Naive B cell (primary cell): ENCODE data around the gene MYOC. TPM values are rescaled to one million over a fixed set of nuclear protein-coding genes. Genes with fewer than 3 reads are reported as not detected.
"Not testable (repeated sequence)": the region's sequence is repeated elsewhere in the genome, so short reads cannot be mapped to it uniquely, and the experiment has no call there.

Source experiments
- ATAC-seq, 2 donors: fragments of 150-1000 bp; cut with Tn5 transposase; 2 replicates each; pipeline ENCODE4 v1.10.0; 2021; ENCODE audit warnings: low read depth in 2 of 2, mild to moderate bottlenecking in 2 of 2, moderate library complexity in 2 of 2
- DNase-seq: peaks from one replicate; pipeline ENCODE4 v3.0.0; 2022
- H3K27ac Mint-ChIP-seq, 6 donors: one replicate each; pipeline ENCODE4 v1.8.0; 2020 to 2022; ENCODE audit warnings: mild to moderate bottlenecking in 6 of 6, mixed read lengths in 6 of 6, moderate library complexity in 5 of 6, inconsistent platforms in 2 of 6
- H3K27me3 Mint-ChIP-seq, 3 donors: one replicate each; pipeline ENCODE4 v1.8.0; 2021 to 2022; ENCODE audit warnings: mixed read lengths in 3 of 3, mild to moderate bottlenecking in 1 of 3
- H3K36me3 Mint-ChIP-seq, 2 donors: one replicate each; pipeline ENCODE4 v1.8.0; 2020 to 2022; ENCODE audit warnings: mixed read lengths in 2 of 2, inconsistent platforms in 1 of 2, mild to moderate bottlenecking in 1 of 2
- H3K4me1 Mint-ChIP-seq, 3 donors: one replicate each; pipeline ENCODE4 v1.8.0; 2020 to 2022; ENCODE audit warnings: mixed read lengths in 3 of 3, inconsistent platforms in 1 of 3, mild to moderate bottlenecking in 1 of 3, moderate library complexity in 1 of 3
- H3K4me3 Mint-ChIP-seq, 8 donors: one replicate each; pipeline ENCODE4 v1.8.0; 2020 to 2022; ENCODE audit warnings: mild to moderate bottlenecking in 8 of 8, mixed read lengths in 8 of 8, moderate library complexity in 8 of 8, inconsistent platforms in 2 of 8
- H3K9me3 Mint-ChIP-seq, 7 donors: one replicate each; pipeline ENCODE4 v1.8.0; 2020 to 2022; ENCODE audit warnings: mixed read lengths in 7 of 7, mild to moderate bottlenecking in 5 of 7, inconsistent platforms in 2 of 7, moderate library complexity in 1 of 7
- polyA plus RNA-seq, 6 donors: library from polyadenylated mRNA; unstranded; fragments of 300-500 nt; fragmentation: Illumina TruSeq; gene quantifications; one replicate each; pipeline ENCODE4 v1.2.3, GENCODE V29; 2021; ENCODE audit warnings: low read depth in 6 of 6

Gene MYOC
- not detected for polyA plus RNA-seq

DNA sequence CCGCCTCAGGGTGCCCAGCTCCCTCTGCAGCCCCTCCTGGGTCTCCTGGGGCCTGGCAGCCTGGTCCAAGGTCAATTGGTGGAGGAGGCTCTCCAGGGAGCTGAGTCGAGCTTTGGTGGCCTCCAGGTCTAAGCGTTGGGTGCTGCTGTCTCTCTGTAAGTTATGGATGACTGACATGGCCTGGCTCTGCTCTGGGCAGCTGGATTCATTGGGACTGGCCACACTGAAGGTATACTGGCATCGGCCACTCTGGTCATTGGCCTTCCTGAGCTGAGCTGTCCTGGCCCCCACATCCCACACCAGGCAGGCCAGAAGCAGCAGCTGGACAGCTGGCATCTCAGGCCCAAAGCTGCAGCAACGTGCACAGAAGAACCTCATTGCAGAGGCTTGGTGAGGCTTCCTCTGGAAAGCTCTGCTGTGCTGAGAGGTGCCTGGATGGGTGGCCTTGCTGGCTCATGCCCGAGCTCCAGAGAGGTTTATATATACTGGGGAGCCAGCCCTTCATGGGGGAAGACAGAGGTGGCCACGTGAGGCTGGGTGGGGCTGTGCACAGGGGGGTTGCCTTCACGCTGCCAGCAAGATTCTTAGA is at the start of gene MYOC:
Gene MYOC (minus strand): TSS at position 455 of the 589 bp plus-strand sequence. CDS start 77 bp downstream, at position 378.
- Mint-ChIP-seq H3K4me1 (peaks cover 8 to 15% (median 11%) of the 10 kb centered on the region in 3 donors), H3K36me3 (no peaks in the 10 kb centered on the region), H3K27ac (no peak within 1 kb of the TSS)

DNA sequence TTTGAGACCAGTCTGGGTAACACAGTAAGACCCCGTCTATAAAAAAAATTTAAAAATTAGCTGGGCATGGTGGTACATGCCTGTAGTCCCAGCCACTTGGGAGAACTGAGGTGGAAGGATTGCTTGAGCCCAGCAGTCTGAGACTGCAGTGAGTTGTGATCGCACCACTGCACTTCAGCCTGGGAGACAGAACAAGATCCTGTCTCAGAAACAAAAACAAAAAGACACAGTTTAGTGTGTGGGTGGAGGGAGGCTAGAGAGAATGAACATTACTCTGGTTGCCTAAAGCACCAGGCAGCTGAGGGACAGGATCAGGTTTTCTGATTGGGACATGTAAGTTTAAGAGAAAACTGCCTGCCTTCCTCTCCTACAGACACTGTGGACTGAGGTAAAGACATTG is 47.0 kb upstream of the MYOC start:
- Mint-ChIP-seq H3K9me3 (peaks cover 4 to 18% (median 11%) of the 10 kb centered on the region in 7 donors), H3K4me3 (peak overlapping the region in 1 of 8 donors; percentile 9), H3K36me3 (peaks cover 27 to 30% of the 10 kb centered on the region in 2 donors), H3K27ac (no peak overlapping the region), H3K4me1 (no peaks in the 10 kb centered on the region), H3K27me3 (no peaks in the 10 kb centered on the region)
- no peak for ATAC-seq
- DNase-seq = no peak

More for the DNA sequence above, at the start of gene MYOC:
- peaks cover 18 to 38% (median 30%) of the 10 kb centered on the region in 3 donors for H3K27me3 Mint-ChIP-seq
- ATAC-seq = no peak
- no peaks in the 10 kb centered on the region for H3K9me3 Mint-ChIP-seq
- DNase-seq = no peak
- H3K4me3 Mint-ChIP-seq = no peak within 1 kb of the TSS

DNA sequence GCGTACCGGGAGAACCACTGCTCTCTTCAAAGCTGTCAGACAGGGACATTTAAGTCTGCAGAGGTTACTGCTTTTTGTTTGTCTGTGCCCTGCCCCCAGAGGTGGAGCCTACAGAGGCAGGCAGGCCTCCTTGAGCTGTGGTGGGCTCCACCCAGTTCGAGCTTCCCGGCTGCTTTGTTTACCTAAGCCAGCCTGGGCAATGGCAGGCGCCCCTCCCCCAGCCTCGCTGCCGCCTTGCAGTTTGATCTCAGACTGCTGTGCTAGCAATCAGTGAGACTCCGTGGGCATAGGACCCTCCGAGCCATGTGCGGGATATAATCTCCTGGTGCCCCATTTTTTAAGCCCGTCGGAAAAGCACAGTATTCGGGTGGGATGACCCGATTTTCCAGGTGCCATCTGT is 43.3 kb upstream of the MYOC start:
- not testable (repeated sequence) for H3K27me3 Mint-ChIP-seq, H3K4me3 Mint-ChIP-seq
- peaks cover 8 to 24% (median 18%) of the 10 kb centered on the region in 7 donors for H3K9me3 Mint-ChIP-seq

DNA sequence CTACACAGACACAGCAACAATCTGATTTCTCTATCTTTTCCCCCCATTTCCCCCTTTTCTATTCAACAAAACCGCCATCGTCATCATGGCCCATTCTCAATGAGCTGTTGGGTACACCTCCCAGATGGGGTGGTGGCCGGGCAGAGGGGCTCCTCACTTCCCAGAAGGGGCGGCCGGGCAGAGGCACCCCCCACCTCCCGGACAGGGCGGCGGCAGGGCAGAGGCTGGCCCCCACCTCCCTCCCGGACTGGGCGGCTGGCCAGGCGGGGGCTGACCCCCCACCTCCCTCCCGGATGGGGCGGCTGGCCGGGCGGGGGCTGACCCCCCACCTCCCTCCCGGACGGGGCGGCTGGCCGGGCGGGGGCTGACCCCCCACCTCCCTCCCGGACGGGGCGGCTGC is 41.1 kb upstream of the MYOC start:
- not testable (repeated sequence) for H3K27me3 Mint-ChIP-seq, H3K4me3 Mint-ChIP-seq, ATAC-seq, H3K4me1 Mint-ChIP-seq, DNase-seq, H3K27ac Mint-ChIP-seq
- Mint-ChIP-seq H3K9me3 (peaks cover 8 to 25% (median 18%) of the 10 kb centered on the region in 7 donors), H3K36me3 (peaks cover 11 to 25% of the 10 kb centered on the region in 2 donors)

More for the DNA sequence above, 43.3 kb upstream of the MYOC start:
- DNase-seq, ATAC-seq, H3K4me1 Mint-ChIP-seq, H3K27ac Mint-ChIP-seq: not testable (repeated sequence)
- H3K36me3 Mint-ChIP-seq = peaks cover 10 to 25% of the 10 kb centered on the region in 2 donors

DNA sequence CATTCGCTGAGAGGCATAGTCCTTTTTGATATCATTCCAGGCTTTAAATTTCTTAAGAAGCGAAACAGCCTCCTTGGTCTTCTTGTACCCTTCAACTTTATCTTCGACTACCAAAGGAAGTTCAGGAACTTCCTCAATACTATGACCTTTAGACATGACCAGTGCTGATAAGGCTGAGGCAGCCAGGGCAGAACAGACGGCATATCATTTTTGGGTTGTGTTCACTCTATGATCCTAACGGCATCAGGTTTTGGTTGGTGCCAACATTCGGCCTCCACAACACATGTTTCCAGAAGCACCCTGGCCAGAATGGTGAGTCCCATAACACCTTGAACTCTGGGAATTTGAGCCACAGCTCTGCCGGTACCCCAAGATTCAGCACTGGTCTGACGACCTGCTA is 31.4 kb upstream of the MYOC start:
- Mint-ChIP-seq H3K4me1 (no peaks in the 10 kb centered on the region), H3K36me3 (peaks cover 0 to 7% of the 10 kb centered on the region in 2 donors), H3K4me3 (no peak overlapping the region), H3K27me3 (peaks cover 0 to 13% (median 0%) of the 10 kb centered on the region in 3 donors), H3K9me3 (peaks cover 0 to 13% (median 10%) of the 10 kb centered on the region in 7 donors), H3K27ac (no peak overlapping the region)
- no peak for ATAC-seq
- no peak for DNase-seq

DNA sequence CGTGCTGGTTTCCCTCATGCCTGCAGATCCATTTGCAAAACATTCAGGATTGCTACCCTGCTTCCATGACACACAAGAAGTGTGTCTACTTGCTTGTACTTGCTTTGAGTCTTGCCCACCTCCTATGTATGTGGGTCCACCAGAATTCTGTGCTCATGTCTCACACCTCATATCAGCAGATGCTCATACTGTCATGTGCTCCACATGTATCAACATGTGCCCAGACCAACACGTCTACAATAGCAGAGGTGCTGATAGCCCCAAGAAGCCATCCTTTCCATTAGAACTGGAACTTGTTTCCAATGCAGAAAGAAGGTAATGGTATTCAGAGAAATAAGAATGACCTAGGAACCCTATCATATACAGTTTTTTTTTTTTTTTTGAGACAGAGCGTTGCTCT is 27.9 kb upstream of the MYOC start:
- no peak overlapping the region for H3K27ac Mint-ChIP-seq
- H3K4me1 Mint-ChIP-seq = no peaks in the 10 kb centered on the region
- H3K9me3 Mint-ChIP-seq = peaks cover 0 to 5% (median 0%) of the 10 kb centered on the region in 7 donors
- H3K36me3 Mint-ChIP-seq = no peaks in the 10 kb centered on the region
- ATAC-seq (no peak), DNase-seq (no peak)
- H3K27me3 Mint-ChIP-seq = peaks cover 0 to 21% (median 2%) of the 10 kb centered on the region in 3 donors
- H3K4me3 Mint-ChIP-seq = no peak overlapping the region

DNA sequence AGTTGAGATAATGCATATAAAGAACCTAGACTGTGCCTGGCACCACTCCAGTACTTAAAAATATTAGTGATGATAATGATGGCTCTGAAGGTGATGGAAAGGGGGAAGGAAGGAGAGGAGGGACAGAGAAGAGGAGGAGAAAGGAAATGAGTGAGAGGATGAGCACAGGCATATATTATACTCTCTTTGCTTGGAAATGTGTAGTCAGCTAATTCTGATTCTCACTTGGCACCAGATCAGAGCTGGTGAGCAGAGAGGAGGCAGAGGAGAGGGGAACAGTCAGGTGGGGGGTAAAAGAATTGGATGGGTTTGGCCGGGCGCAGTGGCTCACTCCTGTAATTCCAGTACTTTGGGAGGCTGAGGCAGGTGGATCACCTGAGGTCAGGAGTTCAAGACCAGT is 24.3 kb upstream of the MYOC start:
- Mint-ChIP-seq H3K4me3 (no peak overlapping the region), H3K4me1 (no peaks in the 10 kb centered on the region), H3K36me3 (no peaks in the 10 kb centered on the region), H3K27me3 (peaks cover 0 to 8% (median 5%) of the 10 kb centered on the region in 3 donors), H3K9me3 (peaks cover 0 to 1% (median 0%) of the 10 kb centered on the region in 7 donors), H3K27ac (no peak overlapping the region)
- no peak for DNase-seq
- ATAC-seq = no peak

DNA sequence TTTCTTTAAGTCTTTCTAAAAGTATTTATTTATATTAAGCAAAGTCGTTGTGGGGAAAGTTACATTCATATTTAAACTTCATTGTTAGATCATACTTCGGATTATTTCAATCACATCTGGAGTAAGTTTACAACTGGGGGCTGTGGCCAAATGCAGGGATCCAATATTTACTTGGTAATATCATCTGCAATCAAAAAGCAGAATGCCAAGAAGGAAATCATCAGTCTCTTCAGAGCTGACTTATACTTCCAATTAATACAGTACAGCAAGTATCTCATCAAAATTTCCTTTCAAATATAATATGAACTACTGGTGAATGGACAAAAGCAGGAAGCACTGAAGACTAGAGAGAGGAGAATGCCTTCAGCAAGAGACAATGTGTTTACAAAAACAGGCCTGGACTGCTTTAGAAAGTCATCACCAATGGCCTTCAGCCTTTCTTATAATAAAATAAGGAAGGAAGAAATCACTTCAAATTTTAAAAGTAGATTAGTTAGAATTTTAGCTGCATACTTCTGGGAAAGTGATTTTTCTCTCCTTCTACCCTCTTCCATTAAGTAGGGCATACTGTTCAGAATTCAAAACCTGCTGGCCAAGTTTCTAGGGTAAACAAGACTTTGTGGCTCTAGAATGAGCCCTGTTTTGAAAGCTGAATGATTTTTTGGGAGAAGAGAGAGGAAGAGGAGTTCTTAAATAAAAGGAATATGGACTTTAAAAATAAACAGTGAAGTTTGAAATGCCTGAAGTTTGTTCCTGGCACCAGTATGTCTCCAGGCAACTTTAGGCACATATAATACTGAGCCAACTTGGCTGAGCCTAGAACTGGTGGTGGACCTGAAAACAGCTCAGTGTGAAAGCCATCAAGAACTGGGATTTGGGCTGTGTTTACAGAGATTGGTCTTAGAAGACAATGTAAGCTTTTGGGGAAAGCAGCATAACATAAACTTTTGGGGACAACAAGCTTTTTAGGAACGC is 22.2 kb upstream of the MYOC start:
- H3K4me3 Mint-ChIP-seq = no peak overlapping the region
- peaks cover 0 to 9% (median 8%) of the 10 kb centered on the region in 3 donors for H3K27me3 Mint-ChIP-seq
- no peak overlapping the region for H3K27ac Mint-ChIP-seq
- H3K9me3 Mint-ChIP-seq = peaks cover 0 to 6% (median 0%) of the 10 kb centered on the region in 7 donors
- H3K4me1 Mint-ChIP-seq = no peaks in the 10 kb centered on the region
- ATAC-seq (no peak), DNase-seq (no peak)
- H3K36me3 Mint-ChIP-seq = no peaks in the 10 kb centered on the region

DNA sequence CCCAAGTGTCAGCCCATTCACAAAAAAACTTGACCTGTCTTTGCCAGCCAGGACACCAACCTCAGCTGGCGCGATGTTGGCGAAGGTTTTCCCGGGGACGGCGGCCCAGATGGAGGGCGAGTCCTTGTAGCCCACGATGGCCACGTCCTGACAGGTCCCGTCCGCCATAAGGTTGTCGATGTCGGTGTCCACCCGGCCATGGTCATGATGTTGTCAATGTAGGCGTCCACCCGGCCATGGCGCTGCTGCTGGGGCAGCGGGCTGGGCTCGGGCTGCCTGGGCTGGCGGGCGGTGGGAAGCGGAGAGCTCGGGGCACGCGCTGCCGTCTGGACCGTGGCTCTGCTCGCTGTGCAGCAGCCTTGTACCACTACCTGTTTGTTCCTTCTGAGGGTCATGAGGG is 18.3 kb upstream of the MYOC start:
- Mint-ChIP-seq H3K27me3 (peaks cover 0 to 9% (median 0%) of the 10 kb centered on the region in 3 donors), H3K4me3 (no peak overlapping the region), H3K27ac (no peak overlapping the region), H3K4me1 (no peaks in the 10 kb centered on the region), H3K36me3 (no peaks in the 10 kb centered on the region), H3K9me3 (peaks cover 0 to 6% (median 0%) of the 10 kb centered on the region in 7 donors)
- DNase-seq = no peak
- no peak for ATAC-seq

DNA sequence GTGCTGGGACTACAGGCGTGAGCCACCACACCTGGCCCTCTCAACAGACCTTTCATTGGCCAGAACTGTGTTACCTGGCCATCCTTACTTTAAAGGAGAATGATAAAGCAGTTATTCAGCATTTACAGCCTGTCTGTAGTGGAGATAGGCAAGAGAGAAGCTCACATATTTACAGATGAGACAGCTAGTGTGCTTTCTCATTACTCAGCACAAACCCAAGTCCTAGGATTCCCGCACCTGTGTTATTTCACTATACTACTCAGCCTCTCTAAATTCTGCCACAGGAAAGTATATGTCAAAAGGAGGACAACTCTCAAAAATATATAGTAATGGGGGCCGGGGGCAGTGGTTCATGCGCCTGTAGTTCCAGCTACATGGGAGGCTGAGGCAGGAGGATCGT is 15.9 kb upstream of the MYOC start:
- Mint-ChIP-seq H3K36me3 (no peaks in the 10 kb centered on the region), H3K27ac (no peak overlapping the region), H3K4me1 (no peaks in the 10 kb centered on the region), H3K9me3 (peaks cover 0 to 6% (median 0%) of the 10 kb centered on the region in 7 donors), H3K27me3 (peaks cover 0 to 3% (median 0%) of the 10 kb centered on the region in 3 donors), H3K4me3 (no peak overlapping the region)
- no peak for DNase-seq
- no peak for ATAC-seq

DNA sequence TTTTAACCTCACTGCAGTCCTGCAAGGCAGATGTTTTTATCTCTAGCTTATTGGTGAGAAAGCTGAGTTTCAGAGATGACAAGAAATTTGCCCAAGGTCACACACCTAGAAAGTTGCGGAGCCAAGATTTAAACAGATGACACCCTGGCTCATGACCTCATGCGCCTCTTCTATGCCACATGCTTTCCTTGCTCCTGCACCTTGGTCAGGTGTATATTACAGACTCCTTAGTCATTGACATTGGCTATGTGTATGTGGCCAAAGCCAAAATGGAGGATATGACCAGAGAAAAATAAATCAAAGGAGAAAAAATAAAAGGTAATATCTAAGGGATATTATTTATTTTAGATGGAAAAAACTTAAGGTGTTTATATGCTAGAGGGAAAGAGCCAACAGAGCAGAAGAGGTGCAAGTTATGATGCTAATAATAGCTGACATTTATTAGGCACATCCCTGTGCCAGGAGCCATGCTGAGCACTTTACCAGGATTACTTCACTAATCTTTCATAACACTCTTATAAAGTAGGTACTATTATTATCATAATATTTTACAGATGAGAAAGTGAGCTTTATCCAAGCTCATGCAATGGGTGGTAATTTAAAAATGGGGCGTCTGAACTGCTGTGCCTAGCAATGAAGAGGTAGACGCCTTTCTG is 13.8 kb upstream of the MYOC start:
- no peak for DNase-seq
- no peak overlapping the region for H3K27ac Mint-ChIP-seq
- peaks cover 0 to 3% (median 0%) of the 10 kb centered on the region in 3 donors for H3K27me3 Mint-ChIP-seq
- H3K9me3 Mint-ChIP-seq = peaks cover 0 to 2% (median 0%) of the 10 kb centered on the region in 7 donors
- ATAC-seq = no peak
- no peaks in the 10 kb centered on the region for H3K36me3 Mint-ChIP-seq
- no peak overlapping the region for H3K4me3 Mint-ChIP-seq
- H3K4me1 Mint-ChIP-seq = no peaks in the 10 kb centered on the region

DNA sequence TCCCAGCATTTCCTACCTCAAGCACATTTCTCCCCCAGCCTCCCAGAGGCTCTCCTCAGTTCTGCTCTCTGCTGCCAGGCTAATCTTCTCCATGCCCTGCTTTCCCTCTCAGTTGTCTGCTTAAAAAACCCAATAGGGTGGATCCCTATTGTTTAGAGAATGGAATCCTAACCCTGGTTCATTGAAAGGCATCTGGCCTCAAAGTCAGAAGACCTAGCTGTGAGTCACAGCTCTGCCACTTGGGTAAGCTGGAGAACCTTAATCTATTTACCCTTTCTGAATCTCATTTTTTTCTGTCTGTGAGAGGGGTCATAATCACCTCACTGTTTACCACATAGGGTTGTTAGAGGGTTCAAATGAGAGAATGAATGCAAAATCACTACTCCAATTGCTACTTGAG is 12.5 kb upstream of the MYOC start:
- ATAC-seq (no peak), DNase-seq (no peak)
- H3K9me3 Mint-ChIP-seq = no peaks in the 10 kb centered on the region
- no peaks in the 10 kb centered on the region for H3K36me3 Mint-ChIP-seq
- no peak overlapping the region for H3K4me3 Mint-ChIP-seq
- H3K27ac Mint-ChIP-seq = peak overlapping the region in 1 of 6 donors; percentile 32
- peaks cover 0 to 2% (median 0%) of the 10 kb centered on the region in 3 donors for H3K27me3 Mint-ChIP-seq
- H3K4me1 Mint-ChIP-seq = no peaks in the 10 kb centered on the region

DNA sequence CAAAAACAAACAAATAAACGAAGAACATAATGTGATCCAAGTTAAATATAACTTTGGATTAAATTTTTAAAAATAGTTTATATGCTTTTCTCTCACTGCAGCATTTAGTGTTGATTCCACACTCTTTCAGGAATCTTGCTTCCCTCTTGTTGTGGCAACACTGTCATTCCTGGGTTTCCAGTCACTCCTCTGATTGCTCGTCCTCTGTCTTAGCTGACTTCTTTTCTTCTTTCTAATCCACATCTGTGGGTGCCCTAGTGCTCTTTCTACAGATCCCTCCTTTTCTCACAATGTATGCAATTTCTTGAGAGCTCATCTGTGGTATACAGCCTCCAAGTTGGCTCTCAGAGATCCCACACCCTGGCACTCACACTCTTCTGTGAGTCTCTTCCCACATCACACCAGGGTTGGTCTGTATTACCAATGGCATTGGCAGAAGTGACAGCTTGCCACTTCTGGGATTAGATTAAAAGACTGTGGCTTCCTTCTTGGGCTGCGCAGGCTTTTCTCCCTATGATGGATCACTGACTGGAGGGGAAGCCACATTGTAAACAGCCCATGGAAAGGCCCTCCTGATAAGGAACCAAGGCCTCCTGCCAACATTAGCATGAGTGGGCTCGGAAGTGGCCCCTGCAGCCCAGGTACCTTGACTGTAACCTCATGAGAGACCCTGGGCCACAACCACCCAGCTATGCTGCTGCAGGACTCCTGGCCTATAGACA is 11.5 kb upstream of the MYOC start:
- H3K27ac Mint-ChIP-seq = no peak overlapping the region
- no peaks in the 10 kb centered on the region for H3K9me3 Mint-ChIP-seq

More for the DNA sequence above, 11.5 kb upstream of the MYOC start:
- Mint-ChIP-seq H3K27me3 (no peaks in the 10 kb centered on the region), H3K4me1 (no peaks in the 10 kb centered on the region), H3K36me3 (no peaks in the 10 kb centered on the region), H3K4me3 (no peak overlapping the region)
- no peak for DNase-seq
- no peak for ATAC-seq
